Astrocyte (in vitro differentiated cells and primary cell): ENCODE measurements around the gene LRRC36. TPM values are rescaled to one million over a fixed set of nuclear protein-coding genes. Genes with fewer than 3 reads are reported as not detected.
"Not testable (repeated sequence)": the region's sequence is repeated elsewhere in the genome, so short reads cannot be mapped to it uniquely, and the experiment has no call there.

Experiments used
- DNase-seq: peaks from one replicate; pipeline ENCODE4 v3.0.0-alpha.2; 2010; ENCODE audit warnings: low read depth
- FAIRE-seq: peaks from 2 replicates; lab custom pipeline; 2011; peaks lifted over from hg19 to GRCh38; lab: Jason Lieb, UNC
- H2AFZ ChIP-seq: 2 replicates; pipeline ENCODE4 v1.6.0; 2012; ENCODE audit warnings: low read depth, low read length, inconsistent platforms
- H3K27ac ChIP-seq: 2 replicates; pipeline ENCODE4 v1.5.1; 2011; ENCODE audit warnings: low read depth, low read length, inconsistent platforms
- H3K27me3 ChIP-seq: 2 replicates; pipeline ENCODE4 v1.6.0; 2011; ENCODE audit warnings: low read length, inconsistent platforms; ENCODE audit not compliant: insufficient read depth
- H3K36me3 ChIP-seq: 2 replicates; pipeline ENCODE4 v1.5.1; 2011; ENCODE audit warnings: low read length, inconsistent platforms; ENCODE audit not compliant: insufficient read depth
- H3K4me1 ChIP-seq: 2 replicates; pipeline ENCODE4 v1.5.1; 2011; ENCODE audit warnings: low read length, inconsistent platforms; ENCODE audit not compliant: insufficient read depth
- H3K4me2 ChIP-seq: 2 replicates; pipeline ENCODE4 v1.6.0; 2012; ENCODE audit warnings: low read length, inconsistent platforms
- H3K4me3 ChIP-seq: 2 replicates; pipeline ENCODE4 v1.5.1; 2011; ENCODE audit warnings: low read depth, mild to moderate bottlenecking, low read length, inconsistent platforms; ENCODE audit not compliant: insufficient read depth
- H3K79me2 ChIP-seq: 2 replicates; pipeline ENCODE4 v1.6.0; 2012; ENCODE audit warnings: mild to moderate bottlenecking, low read length, inconsistent platforms; ENCODE audit not compliant: insufficient read depth
- H3K9ac ChIP-seq: 2 replicates; pipeline ENCODE4 v1.6.0; 2012; ENCODE audit warnings: mild to moderate bottlenecking, low read length, inconsistent platforms
- H3K9me3 ChIP-seq: 2 replicates; pipeline ENCODE4 v1.5.1; 2012; ENCODE audit warnings: low read depth, mild to moderate bottlenecking, low read length, inconsistent platforms; ENCODE audit not compliant: insufficient read depth
- H4K20me1 ChIP-seq: 2 replicates; pipeline ENCODE4 v1.6.0; 2012; ENCODE audit warnings: low read length, inconsistent platforms; ENCODE audit not compliant: insufficient read depth
- H3K27ac Mint-ChIP-seq: one replicate; pipeline ENCODE4 v1.8.0; 2021; ENCODE audit warnings: mild to moderate bottlenecking, mixed read lengths; ENCODE audit not compliant: unreplicated experiment
- H3K27me3 Mint-ChIP-seq: one replicate; pipeline ENCODE4 v1.8.0; 2021; ENCODE audit warnings: low read depth, mixed read lengths; ENCODE audit not compliant: unreplicated experiment
- H3K36me3 Mint-ChIP-seq: one replicate; pipeline ENCODE4 v1.8.0; 2021; ENCODE audit warnings: low read depth, mixed read lengths; ENCODE audit not compliant: unreplicated experiment
- H3K4me1 Mint-ChIP-seq: one replicate; pipeline ENCODE4 v1.8.0; 2021; ENCODE audit warnings: low read depth, mixed read lengths; ENCODE audit not compliant: unreplicated experiment
- H3K4me3 Mint-ChIP-seq: one replicate; pipeline ENCODE4 v1.8.0; 2021; ENCODE audit warnings: mild to moderate bottlenecking, moderate library complexity, mixed read lengths; ENCODE audit not compliant: unreplicated experiment
- H3K9me3 Mint-ChIP-seq: one replicate; pipeline ENCODE4 v1.8.0; 2021; ENCODE audit warnings: mild to moderate bottlenecking, mixed read lengths; ENCODE audit not compliant: unreplicated experiment
- CTCF ChIP-seq: IDR thresholded peaks from 2 replicates; pipeline ENCODE4 v1.5.1; 2011; ENCODE audit warnings: low read depth, mild to moderate bottlenecking, inconsistent platforms, low read length, moderate library complexity; ENCODE audit not compliant: insufficient read depth
- EZH2 ChIP-seq: IDR thresholded peaks from 2 replicates; pipeline ENCODE4 v1.6.1; 2012; ENCODE audit warnings: mild to moderate bottlenecking, low read length, inconsistent platforms; ENCODE audit not compliant: insufficient read depth
- total RNA-seq: library from RNA; stranded (reverse); gene quantifications from 2 replicates; pipeline ENCODE4 v1.2.1, GENCODE V29; 2021

The LRRC36 gene
- total RNA-seq, 1 donor from 2014 or later: not detected

- Histone ChIP-seq H3K36me3 (no peaks in the 10 kb centered on the region), H3K9me3 (no peaks in the 10 kb centered on the region), H3K27ac (no peak overlapping the region), H3K27me3 (no peaks in the 10 kb centered on the region), H3K4me3 (no peak overlapping the region), H3K9ac (no peak overlapping the region), H3K4me1 (no peaks in the 10 kb centered on the region), H3K4me2 (no peak overlapping the region), H3K79me2 (no peaks in the 10 kb centered on the region), H4K20me1 (no peaks in the 10 kb centered on the region), H2AFZ (no peak overlapping the region)
- peaks cover 3% of the 10 kb centered on the region for H3K9me3 Mint-ChIP-seq
- no peak overlapping the region for H3K27ac Mint-ChIP-seq
- H3K4me3 Mint-ChIP-seq: no peak overlapping the region
- no peak for TF ChIP-seq EZH2
- no peak for TF ChIP-seq CTCF
- H3K27me3 Mint-ChIP-seq: peaks cover 29% of the 10 kb centered on the region
- FAIRE-seq (no peak), DNase-seq (no peak)
- no peaks in the 10 kb centered on the region for H3K36me3 Mint-ChIP-seq
- H3K4me1 Mint-ChIP-seq: no peaks in the 10 kb centered on the region
Observed at GRCh38 chr16:67350324-67350723, 23.7 kb downstream of the LRRC36 start.

GRCh38 chr16:67352463-67352862, 25.8 kb downstream of the LRRC36 start:
- H3K36me3 Mint-ChIP-seq, H3K27ac Mint-ChIP-seq, H3K79me2 ChIP-seq, H3K9me3 Mint-ChIP-seq, H3K4me1 ChIP-seq, H3K27ac ChIP-seq, H3K9ac ChIP-seq, H3K9me3 ChIP-seq, H3K4me3 Mint-ChIP-seq, H4K20me1 ChIP-seq, H3K4me2 ChIP-seq, FAIRE-seq, H3K4me3 ChIP-seq, H3K36me3 ChIP-seq, DNase-seq, H2AFZ ChIP-seq, H3K27me3 ChIP-seq, H3K4me1 Mint-ChIP-seq: not testable (repeated sequence)
- H3K27me3 Mint-ChIP-seq: peaks cover 28% of the 10 kb centered on the region

- TF ChIP-seq EZH2 (no peak), CTCF (no peak)
- Histone ChIP-seq H4K20me1 (no peaks in the 10 kb centered on the region), H2AFZ (no peak overlapping the region), H3K9me3 (no peaks in the 10 kb centered on the region), H3K27ac (no peak overlapping the region), H3K4me1 (no peaks in the 10 kb centered on the region), H3K36me3 (no peaks in the 10 kb centered on the region), H3K79me2 (no peaks in the 10 kb centered on the region), H3K4me3 (no peak overlapping the region), H3K4me2 (no peak overlapping the region), H3K9ac (no peak overlapping the region), H3K27me3 (peaks cover 19% of the 10 kb centered on the region)
- DNase-seq (no peak), FAIRE-seq (no peak)
- H3K27me3 Mint-ChIP-seq: peaks cover 38% of the 10 kb centered on the region
- no peaks in the 10 kb centered on the region for H3K4me1 Mint-ChIP-seq
- H3K9me3 Mint-ChIP-seq: peaks cover 3% of the 10 kb centered on the region
- H3K4me3 Mint-ChIP-seq: no peak overlapping the region
- H3K27ac Mint-ChIP-seq: no peak overlapping the region
- H3K36me3 Mint-ChIP-seq: no peaks in the 10 kb centered on the region
Observed at GRCh38 chr16:67356396-67356795, 29.8 kb downstream of the LRRC36 start.
